Sigmoid colon (tissue), 7 donors: ENCODE results near the gene PCSK5. TPM values are rescaled to one million over a fixed set of nuclear protein-coding genes. Genes with fewer than 3 reads are reported as not detected.

Source experiments
- DNase-seq: peaks from one replicate; pipeline ENCODE4 v3.0.0-alpha.2; 2019
- H3K27ac ChIP-seq, 4 donors: fragments of 200-600 bp; sonication (generic); one replicate each; pipeline ENCODE4 v1.5.1; 2016 to 2019; ENCODE audit warnings: mild to moderate bottlenecking in 1 of 4
- H3K27me3 ChIP-seq, 3 donors: fragments of 200-600 bp; sonication (generic); one replicate each; pipeline ENCODE4 v1.5.1; 2019; ENCODE audit warnings: mild to moderate bottlenecking in 1 of 3
- H3K36me3 ChIP-seq, 4 donors: fragments of 200-600 bp; sonication (generic); one replicate each; pipeline ENCODE4 v1.5.1; 2016 to 2019
- H3K4me1 ChIP-seq, 4 donors: fragments of 200-600 bp; sonication (generic); one replicate each; pipeline ENCODE4 v1.5.1; 2017 to 2019
- H3K4me3 ChIP-seq, 4 donors: fragments of 200-600 bp; sonication (generic); one replicate each; pipeline ENCODE4 v1.5.1; 2017 to 2019; ENCODE audit warnings: mild to moderate bottlenecking in 2 of 4, moderate library complexity in 1 of 4
- H3K9me3 ChIP-seq, 4 donors: fragments of 200-600 bp in 3 of 4; sonication (generic) in 3 of 4; one replicate each; pipeline versions ENCODE4 v1.5.1 to v1.6.1; 2013 to 2019
- EP300 ChIP-seq, 4 donors: sonication (generic); formaldehyde crosslinking; IDR thresholded peaks; one replicate each; pipeline ENCODE4 v1.6.1; 2017; ENCODE audit warnings: antibody characterized with exemption in 4 of 4
- POLR2A ChIP-seq, 2 donors: fragments of 450-650 bp; IDR thresholded peaks; one replicate each; pipeline ENCODE4 v1.6.1; 2016; ENCODE audit warnings: antibody characterized with exemption in 2 of 2, mild to moderate bottlenecking in 2 of 2, moderate library complexity in 2 of 2
- POLR2AphosphoS5 ChIP-seq, 4 donors: sonication (generic); formaldehyde crosslinking; IDR thresholded peaks; one replicate each; pipeline ENCODE4 v1.6.1; 2017; ENCODE audit warnings: antibody characterized with exemption in 4 of 4
- WGBS, 2 donors: extraction: QIAGEN DNeasy Blood & Tissue Kit; methylation state at CpG; one replicate each; pipeline ENCODE4 v1.1.7; 2013; 5-methylcytosine and 5-hydroxymethylcytosine counted together
- intact Hi-C: fragments of 100-400 bp; cut with DNase I; formaldehyde crosslinking; loops from one replicate; pipeline ENCODE4 v1.15.1; 2023
- polyA plus RNA-seq, 3 donors: library from polyadenylated mRNA; stranded (reverse); fragments of 200-250 nt; gene quantifications; one replicate each; pipeline ENCODE4 v1.2.3, GENCODE V29; 2013
- total RNA-seq, 4 donors: library from RNA; depleted of rRNA; stranded (reverse); fragments of >200 nt; gene quantifications; one replicate each; pipeline ENCODE4 v1.1.0, GENCODE V29; 2016
- TF ChIP-seq, protein P1 (sequence below), 4 experiments: fragments of 450-650 bp in 3 of 4; fragments of 200-600 bp in 1 of 4; IDR thresholded peaks; one replicate each; pipeline ENCODE4 v1.5.1; 2016 to 2019; ENCODE audit warnings: antibody characterized with exemption in 4 of 4, mild to moderate bottlenecking in 3 of 4, moderate library complexity in 2 of 4
- donor health status: healthy with polysubstance abuse.
- donor health status: Bipolar disorder and iron deficiency.
- donor health status: healthy.

Gene PCSK5
- total and polyA plus RNA-seq, 7 donors, result 2.4 to 23.5 (median 8.4) TPM

DNA sequence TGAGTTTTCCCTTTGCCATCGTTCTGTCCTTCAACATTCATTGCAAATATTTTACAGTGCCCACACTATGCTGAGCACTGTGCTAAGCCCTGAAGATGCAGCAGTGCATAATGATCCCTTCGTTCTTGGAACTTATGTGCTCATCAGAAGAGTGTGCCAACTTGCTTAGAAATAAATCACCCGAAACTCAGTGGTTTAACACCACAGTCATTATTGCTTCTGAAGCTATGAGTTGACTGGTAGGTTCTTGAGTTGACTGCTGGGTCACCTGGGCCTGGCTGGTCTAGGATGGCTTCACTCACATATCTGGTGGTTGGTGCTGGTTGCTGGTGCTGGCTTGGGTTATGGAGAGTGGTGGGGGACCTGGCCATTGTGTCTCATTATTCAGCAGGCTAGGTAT, 20.9 kb downstream of the PCSK5 start:
- H3K27me3 ChIP-seq, result no peaks in the 10 kb centered on the region
- H3K36me3 ChIP-seq, result no peaks in the 10 kb centered on the region
- H3K4me3 ChIP-seq, result no peak overlapping the region
- peaks cover 0 to 29% (median 20%) of the 10 kb centered on the region in 4 donors for H3K4me1 ChIP-seq
- no peak for DNase-seq
- no peak for TF ChIP-seq POLR2AphosphoS5 (IDR thresholded peaks at IDR 0.05)
- TF ChIP-seq POLR2A (IDR thresholded peaks at IDR 0.05), result no peak
- TF ChIP-seq EP300 (IDR thresholded peaks at IDR 0.05), result no peak
- TF ChIP-seq, protein P1, sequence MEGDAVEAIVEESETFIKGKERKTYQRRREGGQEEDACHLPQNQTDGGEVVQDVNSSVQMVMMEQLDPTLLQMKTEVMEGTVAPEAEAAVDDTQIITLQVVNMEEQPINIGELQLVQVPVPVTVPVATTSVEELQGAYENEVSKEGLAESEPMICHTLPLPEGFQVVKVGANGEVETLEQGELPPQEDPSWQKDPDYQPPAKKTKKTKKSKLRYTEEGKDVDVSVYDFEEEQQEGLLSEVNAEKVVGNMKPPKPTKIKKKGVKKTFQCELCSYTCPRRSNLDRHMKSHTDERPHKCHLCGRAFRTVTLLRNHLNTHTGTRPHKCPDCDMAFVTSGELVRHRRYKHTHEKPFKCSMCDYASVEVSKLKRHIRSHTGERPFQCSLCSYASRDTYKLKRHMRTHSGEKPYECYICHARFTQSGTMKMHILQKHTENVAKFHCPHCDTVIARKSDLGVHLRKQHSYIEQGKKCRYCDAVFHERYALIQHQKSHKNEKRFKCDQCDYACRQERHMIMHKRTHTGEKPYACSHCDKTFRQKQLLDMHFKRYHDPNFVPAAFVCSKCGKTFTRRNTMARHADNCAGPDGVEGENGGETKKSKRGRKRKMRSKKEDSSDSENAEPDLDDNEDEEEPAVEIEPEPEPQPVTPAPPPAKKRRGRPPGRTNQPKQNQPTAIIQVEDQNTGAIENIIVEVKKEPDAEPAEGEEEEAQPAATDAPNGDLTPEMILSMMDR (IDR thresholded peaks at IDR 0.05), result no peak
- no peak overlapping the region for H3K27ac ChIP-seq
- intact Hi-C loops, result no loop called here
- WGBS, 2 donors, result 89 to 94% methylated on average over 3 of the region's 3 CpGs
- no peaks in the 10 kb centered on the region for H3K9me3 ChIP-seq

DNA sequence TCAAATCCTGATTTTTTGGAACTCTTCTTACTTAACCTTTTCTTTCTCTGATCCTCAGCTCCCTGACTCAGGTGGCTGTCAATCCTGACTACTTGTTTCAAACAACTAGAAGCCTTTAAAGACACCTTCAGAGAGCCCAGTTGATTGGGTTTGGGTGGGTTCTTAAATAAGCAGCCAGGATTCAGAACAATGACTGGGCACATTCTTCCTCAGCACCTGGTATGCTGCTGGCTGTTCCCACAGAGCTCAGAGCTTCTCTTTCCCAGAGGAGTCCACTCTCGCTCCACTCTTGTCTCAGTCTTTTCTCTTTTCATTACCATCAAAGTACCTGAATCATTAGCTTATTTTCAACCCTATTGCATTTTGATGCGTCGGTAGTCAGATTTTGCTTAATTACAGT, 22.5 kb downstream of the PCSK5 start:
- Histone ChIP-seq H3K36me3 (no peaks in the 10 kb centered on the region), H3K4me1 (peaks cover 0 to 21% (median 13%) of the 10 kb centered on the region in 4 donors), H3K9me3 (no peaks in the 10 kb centered on the region), H3K4me3 (no peak overlapping the region), H3K27me3 (no peaks in the 10 kb centered on the region), H3K27ac (no peak overlapping the region)
- 95 to 96% methylated on average over 3 of the region's 3 CpGs for WGBS, 2 donors
- intact Hi-C loops, result no loop called here
- TF ChIP-seq POLR2AphosphoS5 (IDR thresholded peaks at IDR 0.05), result no peak
- no peak for TF ChIP-seq POLR2A (IDR thresholded peaks at IDR 0.05)
- DNase-seq, result no peak

DNA sequence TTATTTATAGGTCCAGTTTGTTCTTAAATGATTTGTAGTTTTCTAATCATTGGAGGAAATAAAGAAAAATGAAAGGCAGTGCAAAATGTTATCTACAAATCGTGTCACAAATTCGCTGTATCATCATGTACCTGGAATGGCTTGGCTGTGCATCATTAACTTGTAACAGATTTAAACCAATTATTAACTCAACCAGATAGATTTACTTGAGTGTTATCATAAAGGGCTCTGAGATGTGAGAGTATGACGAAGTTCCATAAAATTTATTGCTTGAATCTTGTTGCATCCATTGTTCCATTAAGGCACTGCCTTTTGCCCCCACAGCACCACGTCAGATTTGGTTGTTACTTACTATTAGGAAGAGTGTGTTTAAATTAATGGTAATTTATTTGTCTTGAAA, 23.5 kb downstream of the PCSK5 start:
- intact Hi-C loops, result no loop called here
- 67 to 85% methylated on average over 4 of the region's 4 CpGs for WGBS, 2 donors

DNA sequence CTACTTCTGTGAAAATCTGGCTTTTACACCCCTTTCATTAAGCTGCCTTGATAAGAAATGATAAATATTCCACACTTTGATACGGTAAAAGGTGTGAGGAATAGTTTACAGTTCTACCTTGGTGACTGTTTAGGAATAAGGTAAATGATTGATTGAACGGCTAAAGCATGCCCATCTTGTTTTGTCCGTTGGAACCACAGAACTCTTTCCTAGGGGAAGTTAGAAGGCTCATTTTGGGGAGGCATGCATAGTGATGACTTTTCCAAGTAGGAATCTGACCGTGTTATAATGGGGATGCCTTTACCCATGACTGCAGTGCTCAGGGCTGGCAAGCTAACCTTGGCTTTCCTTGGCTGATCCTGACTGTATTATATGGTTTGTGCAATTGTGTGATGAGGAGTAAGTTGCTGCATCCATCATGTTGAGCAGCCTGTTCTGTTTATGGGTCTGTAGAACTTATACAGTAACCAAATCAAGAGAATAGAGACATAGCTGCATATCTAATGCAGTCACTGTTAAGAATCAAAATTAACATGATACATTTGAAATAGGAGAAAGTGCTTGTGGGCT, 24.5 kb downstream of the PCSK5 start:
- Histone ChIP-seq H3K27me3 (no peaks in the 10 kb centered on the region), H3K27ac (no peak overlapping the region), H3K9me3 (no peaks in the 10 kb centered on the region), H3K4me3 (no peak overlapping the region), H3K4me1 (peaks cover 0 to 14% (median 7%) of the 10 kb centered on the region in 4 donors), H3K36me3 (no peaks in the 10 kb centered on the region)
- DNase-seq, result no peak
- TF ChIP-seq POLR2A (IDR thresholded peaks at IDR 0.05) (no peak), POLR2AphosphoS5 (IDR thresholded peaks at IDR 0.05) (no peak)
- TF ChIP-seq, protein P1 (IDR thresholded peaks at IDR 0.05), result no peak
- 84 to 89% methylated on average over 4 of the region's 4 CpGs for WGBS, 2 donors
- intact Hi-C loops, result no loop called here

More for the DNA sequence above, 23.5 kb downstream of the PCSK5 start:
- Histone ChIP-seq H3K27ac (no peak overlapping the region), H3K36me3 (no peaks in the 10 kb centered on the region), H3K4me3 (no peak overlapping the region), H3K27me3 (no peaks in the 10 kb centered on the region), H3K9me3 (no peaks in the 10 kb centered on the region), H3K4me1 (peaks cover 0 to 14% (median 7%) of the 10 kb centered on the region in 4 donors)
- DNase-seq, result no peak
- TF ChIP-seq POLR2AphosphoS5 (IDR thresholded peaks at IDR 0.05) (no peak), POLR2A (IDR thresholded peaks at IDR 0.05) (no peak), EP300 (IDR thresholded peaks at IDR 0.05) (no peak)
- TF ChIP-seq, protein P1 (IDR thresholded peaks at IDR 0.05), result no peak

DNA sequence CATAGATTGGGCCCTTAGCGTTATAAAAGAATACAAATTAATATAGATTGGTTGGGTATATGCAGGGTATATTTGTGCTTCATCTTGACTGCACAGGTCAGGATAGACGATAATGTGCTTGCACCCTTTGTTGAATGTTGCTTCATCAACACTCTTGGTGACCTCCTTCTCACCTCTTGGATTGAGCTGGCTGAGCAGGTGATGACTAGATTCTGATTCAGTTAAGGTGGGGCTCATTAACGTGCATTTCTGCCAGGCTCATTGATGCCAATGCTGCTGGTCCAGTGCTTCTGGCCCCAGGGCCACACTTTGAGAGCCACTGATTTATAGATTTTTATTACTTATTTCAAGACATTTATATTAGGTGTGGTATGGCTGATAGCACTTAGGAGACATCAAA, 27.7 kb downstream of the PCSK5 start:
- no peak for DNase-seq
- TF ChIP-seq POLR2A (IDR thresholded peaks at IDR 0.05) (no peak), EP300 (IDR thresholded peaks at IDR 0.05) (no peak), POLR2AphosphoS5 (IDR thresholded peaks at IDR 0.05) (no peak)
- TF ChIP-seq, protein P1 (IDR thresholded peaks at IDR 0.05), result no peak
- Histone ChIP-seq H3K36me3 (no peaks in the 10 kb centered on the region), H3K27ac (no peak overlapping the region), H3K4me1 (peaks cover 0 to 8% (median under 1%) of the 10 kb centered on the region in 4 donors), H3K4me3 (no peak overlapping the region), H3K9me3 (no peaks in the 10 kb centered on the region), H3K27me3 (no peaks in the 10 kb centered on the region)
- WGBS, 2 donors, result 68 to 83% methylated on average over 3 of the region's 3 CpGs
- intact Hi-C loops, result no loop called here
